AG04450 (cell line): ENCODE measurements around the gene KCNMA1. TPM values are rescaled to one million over a fixed set of nuclear protein-coding genes. Genes with fewer than 3 reads are reported as not detected.

ENCODE experiments used
- CTCF ChIA-PET: fragments of 300-600, 350-600 bp; formaldehyde crosslinking; extraction: SDS; loops from one replicate; lab custom pipeline; 2022; ENCODE audit warnings: antibody characterized with exemption, inconsistent platforms; lab: Charles Lee
- POLR2A ChIA-PET: fragments of 350-600 bp; formaldehyde crosslinking; extraction: SDS; loops from one replicate; lab custom pipeline; 2021; ENCODE audit warnings: antibody characterized with exemption, inconsistent platforms; lab: Yijun Ruan, JAX
- DNase-seq: peaks from one replicate; pipeline ENCODE4 v3.0.0-alpha.2; 2011; ENCODE audit warnings: low read depth, low spot score
- H3K27ac ChIP-seq: one replicate; pipeline ENCODE4 v1.5.1; 2012; ENCODE audit warnings: low read depth, low read length, control low read depth
- H3K27me3 ChIP-seq: one replicate; pipeline ENCODE4 v1.6.0; 2012; ENCODE audit warnings: low read length; ENCODE audit not compliant: control insufficient read depth, insufficient read depth
- H3K4me3 ChIP-seq: 2 replicates; pipeline ENCODE4 v1.5.1; 2011; ENCODE audit warnings: mild to moderate bottlenecking, low read depth, low read length, control low read depth
- H3K9me3 ChIP-seq: 2 replicates; pipeline ENCODE4 v1.5.1; 2012; ENCODE audit warnings: low read length; ENCODE audit not compliant: control insufficient read depth, insufficient read depth
- polyA plus RNA-seq: library from polyadenylated mRNA; depleted of rRNA; stranded (reverse); fragments of >200 nt; gene quantifications from 2 replicates; pipeline ENCODE4 v1.2.3, GENCODE V29; 2011
- TF ChIP-seq, protein P1 (sequence below): IDR thresholded peaks from 2 replicates; pipeline ENCODE4 v1.5.1; 2011; ENCODE audit warnings: low read depth, low read length, control low read depth, inconsistent platforms

The KCNMA1 gene
- polyA plus RNA-seq, 1 experiment = 58.8 TPM

DNA sequence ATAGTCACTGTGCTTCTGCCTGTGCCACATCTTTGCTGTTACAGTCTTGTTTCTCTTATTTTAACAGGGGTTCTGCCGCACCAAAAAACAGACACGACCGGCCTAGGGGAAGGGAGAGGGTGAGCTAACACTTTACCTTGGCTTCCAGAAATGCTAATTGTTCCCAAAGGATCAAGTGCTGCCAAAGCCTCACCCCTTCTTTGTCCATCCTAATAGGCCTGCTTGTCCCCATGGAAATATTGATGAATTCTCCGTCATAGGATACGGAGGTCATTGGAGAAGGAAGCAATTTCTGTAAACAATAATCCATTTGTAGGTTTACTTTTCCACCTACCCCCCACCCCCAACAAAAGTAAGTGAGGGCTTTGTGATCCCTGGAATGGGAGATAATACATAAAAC is 567.3 kb downstream of the KCNMA1 start:
- no peaks in the 10 kb centered on the region for H3K27me3 ChIP-seq
- H3K4me3 ChIP-seq = no peak overlapping the region
- no peaks in the 10 kb centered on the region for H3K9me3 ChIP-seq
- TF ChIP-seq, protein P1, sequence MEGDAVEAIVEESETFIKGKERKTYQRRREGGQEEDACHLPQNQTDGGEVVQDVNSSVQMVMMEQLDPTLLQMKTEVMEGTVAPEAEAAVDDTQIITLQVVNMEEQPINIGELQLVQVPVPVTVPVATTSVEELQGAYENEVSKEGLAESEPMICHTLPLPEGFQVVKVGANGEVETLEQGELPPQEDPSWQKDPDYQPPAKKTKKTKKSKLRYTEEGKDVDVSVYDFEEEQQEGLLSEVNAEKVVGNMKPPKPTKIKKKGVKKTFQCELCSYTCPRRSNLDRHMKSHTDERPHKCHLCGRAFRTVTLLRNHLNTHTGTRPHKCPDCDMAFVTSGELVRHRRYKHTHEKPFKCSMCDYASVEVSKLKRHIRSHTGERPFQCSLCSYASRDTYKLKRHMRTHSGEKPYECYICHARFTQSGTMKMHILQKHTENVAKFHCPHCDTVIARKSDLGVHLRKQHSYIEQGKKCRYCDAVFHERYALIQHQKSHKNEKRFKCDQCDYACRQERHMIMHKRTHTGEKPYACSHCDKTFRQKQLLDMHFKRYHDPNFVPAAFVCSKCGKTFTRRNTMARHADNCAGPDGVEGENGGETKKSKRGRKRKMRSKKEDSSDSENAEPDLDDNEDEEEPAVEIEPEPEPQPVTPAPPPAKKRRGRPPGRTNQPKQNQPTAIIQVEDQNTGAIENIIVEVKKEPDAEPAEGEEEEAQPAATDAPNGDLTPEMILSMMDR = no peak
- ChIA-PET POLR2A (no interaction called here), CTCF (no interaction called here)
- no peak for DNase-seq
- no peak overlapping the region for H3K27ac ChIP-seq

DNA sequence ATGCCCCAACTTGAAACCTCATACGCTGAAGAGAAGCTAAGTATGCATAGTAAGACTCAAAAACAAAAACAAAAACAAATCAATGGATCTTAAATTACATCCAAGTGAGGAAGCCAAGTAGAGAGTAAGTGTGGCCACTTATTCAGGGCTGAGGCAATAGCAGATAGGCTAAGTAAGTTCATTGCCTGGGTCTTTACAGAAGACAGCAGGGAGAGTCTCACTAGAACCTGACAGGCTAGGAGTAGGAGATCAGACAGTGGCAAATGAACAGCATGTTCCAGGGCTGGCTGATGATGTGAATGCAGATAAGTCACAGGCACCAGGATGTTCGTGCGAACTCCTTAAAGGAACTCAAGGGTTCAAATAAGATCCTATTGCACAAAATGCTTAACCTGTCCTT is 568.6 kb downstream of the KCNMA1 start:
- CTCF ChIA-PET = no interaction called here

DNA sequence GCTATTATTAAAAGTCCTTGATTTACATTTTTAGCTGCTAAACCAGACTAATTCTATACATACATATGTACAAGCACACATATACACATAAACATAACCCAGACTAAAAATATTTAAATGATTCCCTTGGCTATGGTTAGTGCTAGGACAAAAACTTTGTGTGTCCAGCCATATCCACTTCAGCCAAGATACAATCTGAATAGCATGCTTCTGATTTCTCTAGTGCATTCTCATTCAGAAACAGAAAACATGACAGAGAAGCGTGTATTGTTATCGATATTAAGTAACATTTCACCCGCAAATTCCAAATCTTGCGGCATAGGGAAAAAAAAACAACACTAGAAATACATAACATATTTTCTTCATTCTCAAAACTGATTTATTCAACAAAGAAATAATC is 569.3 kb downstream of the KCNMA1 start:
- Histone ChIP-seq H3K27me3 (no peaks in the 10 kb centered on the region), H3K4me3 (no peak overlapping the region), H3K27ac (no peak overlapping the region), H3K9me3 (no peaks in the 10 kb centered on the region)
- DNase-seq = no peak
- POLR2A ChIA-PET = no interaction called here
- CTCF ChIA-PET = no interaction called here
- TF ChIP-seq, protein P1 = no peak

More for the DNA sequence above, 568.6 kb downstream of the KCNMA1 start:
- H3K4me3 ChIP-seq = no peak overlapping the region
- TF ChIP-seq, protein P1 = no peak
- H3K9me3 ChIP-seq = no peaks in the 10 kb centered on the region
- H3K27me3 ChIP-seq = no peaks in the 10 kb centered on the region
- DNase-seq = no peak
- POLR2A ChIA-PET = no interaction called here
- no peak overlapping the region for H3K27ac ChIP-seq

DNA sequence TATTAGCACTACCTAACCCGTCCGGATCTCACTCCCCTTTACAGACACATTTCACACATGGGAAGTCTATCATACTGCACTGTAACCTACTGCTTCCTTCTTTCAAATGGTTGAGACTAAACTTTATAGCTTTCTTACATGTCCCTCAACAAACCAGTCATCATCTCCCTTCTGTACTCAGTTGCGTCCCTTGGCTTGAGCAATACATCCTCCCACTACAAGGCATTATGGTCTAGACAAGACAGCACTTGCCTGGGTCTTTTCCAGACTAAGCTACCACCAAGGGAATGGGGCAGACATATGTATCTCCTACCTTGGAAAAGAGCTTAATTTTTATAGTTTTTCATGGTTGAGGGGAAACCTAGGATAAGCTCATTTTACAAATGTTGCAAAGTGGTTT is 575.2 kb downstream of the KCNMA1 start:
- no peaks in the 10 kb centered on the region for H3K27me3 ChIP-seq
- H3K4me3 ChIP-seq = no peak overlapping the region
- H3K9me3 ChIP-seq = no peaks in the 10 kb centered on the region
- TF ChIP-seq, protein P1 = no peak
- CTCF ChIA-PET = interaction anchor here (0.7 kb wide), 1 partner anchor 57 kb away, joined by 3 read pairs; no protein-coding TSS in a partner anchor
- no peak overlapping the region for H3K27ac ChIP-seq
- POLR2A ChIA-PET = no interaction called here
- no peak for DNase-seq

DNA sequence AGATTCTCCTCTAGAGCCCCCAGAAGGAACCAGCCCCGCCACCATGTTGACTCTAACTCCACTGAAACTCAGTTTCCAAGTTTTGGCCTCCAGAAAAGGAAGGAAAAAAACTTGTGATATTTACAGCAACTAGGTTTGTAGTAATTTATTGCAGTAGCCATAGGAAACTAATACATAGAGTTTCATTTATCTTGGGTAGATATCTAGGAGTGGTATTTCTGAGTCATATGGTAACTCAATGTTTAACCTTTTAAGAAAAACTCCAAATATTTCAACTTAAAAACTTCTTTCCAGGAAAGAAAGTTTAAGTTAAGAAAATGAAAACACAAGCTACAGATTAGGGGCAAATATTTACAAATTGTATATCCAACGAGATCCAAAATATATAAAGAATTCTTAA is 576.7 kb downstream of the KCNMA1 start:
- TF ChIP-seq, protein P1 = no peak
- ChIA-PET CTCF (no interaction called here), POLR2A (no interaction called here)
- H3K27ac ChIP-seq = no peak overlapping the region
- H3K9me3 ChIP-seq = no peaks in the 10 kb centered on the region
- H3K4me3 ChIP-seq = no peak overlapping the region
- H3K27me3 ChIP-seq = no peaks in the 10 kb centered on the region
- DNase-seq = no peak
